GM12872 (cell line): Measurements from ENCODE around the gene RASA3.

Source experiments
- CTCF ChIP-seq: IDR thresholded peaks from 3 replicates; pipeline ENCODE4 v1.5.1; 2011; ENCODE audit warnings: low read depth, mild to moderate bottlenecking, low read length, moderate library complexity; ENCODE audit not compliant: insufficient read depth

Gene RASA3

GRCh38 chr13:113931841-113932459 lies 200.5 kb downstream of the RASA3 start:
- TF ChIP-seq CTCF = no peak

- no peak for TF ChIP-seq CTCF
Observed at GRCh38 chr13:113930671-113931637, 201.5 kb downstream of the RASA3 start.

GRCh38 chr13:113929628-113930615 lies 202.5 kb downstream of the RASA3 start:
- no peak for TF ChIP-seq CTCF

GRCh38 chr13:113928685-113929627 lies 203.5 kb downstream of the RASA3 start:
- no peak for TF ChIP-seq CTCF
